Astrocyte of the spinal cord (primary cell): ENCODE measurements around the gene TOR2A.

ENCODE experiments used
- DNase-seq: peaks from one replicate; pipeline ENCODE4 v3.0.0; 2011; ENCODE audit warnings: low read depth, low spot score
- H3K4me3 ChIP-seq: 2 replicates; pipeline ENCODE4 v1.5.1; 2011; ENCODE audit warnings: low read depth, mild to moderate bottlenecking, low read length, moderate library complexity
- in situ Hi-C: cut with HindIII; loops from 2 replicates; pipeline ENCODE4 v1.10.0; 2017; ENCODE audit warnings: low sequenced_read_pairs
- TF ChIP-seq, protein P1 (sequence below): IDR thresholded peaks from 2 replicates; pipeline ENCODE4 v1.5.1; 2012; ENCODE audit warnings: low read depth, mild to moderate bottlenecking, low read length, inconsistent platforms

Gene TOR2A

DNA sequence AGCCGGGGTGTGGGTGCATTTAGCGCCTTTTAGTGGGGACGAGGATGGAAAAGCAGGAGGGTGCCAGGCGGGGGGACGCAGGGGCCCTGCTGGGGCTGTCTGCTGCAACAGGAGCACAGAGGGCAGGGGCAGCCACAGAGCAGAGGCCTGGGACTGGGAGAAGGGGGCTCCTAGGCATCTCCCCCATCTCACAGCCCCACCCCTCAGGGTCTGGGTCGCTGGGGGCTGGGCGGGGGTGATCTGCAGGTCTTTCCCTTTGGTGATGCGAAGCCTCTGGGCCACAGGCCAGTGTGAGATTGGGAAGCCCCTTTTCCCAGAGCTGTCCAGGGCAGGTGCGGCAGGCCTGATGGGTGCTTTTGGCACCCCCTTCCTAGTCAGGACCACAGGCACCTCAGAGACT lies 4.8 kb downstream of the TOR2A start:
- in situ Hi-C loops = no loop called here
- TF ChIP-seq, protein P1, sequence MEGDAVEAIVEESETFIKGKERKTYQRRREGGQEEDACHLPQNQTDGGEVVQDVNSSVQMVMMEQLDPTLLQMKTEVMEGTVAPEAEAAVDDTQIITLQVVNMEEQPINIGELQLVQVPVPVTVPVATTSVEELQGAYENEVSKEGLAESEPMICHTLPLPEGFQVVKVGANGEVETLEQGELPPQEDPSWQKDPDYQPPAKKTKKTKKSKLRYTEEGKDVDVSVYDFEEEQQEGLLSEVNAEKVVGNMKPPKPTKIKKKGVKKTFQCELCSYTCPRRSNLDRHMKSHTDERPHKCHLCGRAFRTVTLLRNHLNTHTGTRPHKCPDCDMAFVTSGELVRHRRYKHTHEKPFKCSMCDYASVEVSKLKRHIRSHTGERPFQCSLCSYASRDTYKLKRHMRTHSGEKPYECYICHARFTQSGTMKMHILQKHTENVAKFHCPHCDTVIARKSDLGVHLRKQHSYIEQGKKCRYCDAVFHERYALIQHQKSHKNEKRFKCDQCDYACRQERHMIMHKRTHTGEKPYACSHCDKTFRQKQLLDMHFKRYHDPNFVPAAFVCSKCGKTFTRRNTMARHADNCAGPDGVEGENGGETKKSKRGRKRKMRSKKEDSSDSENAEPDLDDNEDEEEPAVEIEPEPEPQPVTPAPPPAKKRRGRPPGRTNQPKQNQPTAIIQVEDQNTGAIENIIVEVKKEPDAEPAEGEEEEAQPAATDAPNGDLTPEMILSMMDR = no peak

DNA sequence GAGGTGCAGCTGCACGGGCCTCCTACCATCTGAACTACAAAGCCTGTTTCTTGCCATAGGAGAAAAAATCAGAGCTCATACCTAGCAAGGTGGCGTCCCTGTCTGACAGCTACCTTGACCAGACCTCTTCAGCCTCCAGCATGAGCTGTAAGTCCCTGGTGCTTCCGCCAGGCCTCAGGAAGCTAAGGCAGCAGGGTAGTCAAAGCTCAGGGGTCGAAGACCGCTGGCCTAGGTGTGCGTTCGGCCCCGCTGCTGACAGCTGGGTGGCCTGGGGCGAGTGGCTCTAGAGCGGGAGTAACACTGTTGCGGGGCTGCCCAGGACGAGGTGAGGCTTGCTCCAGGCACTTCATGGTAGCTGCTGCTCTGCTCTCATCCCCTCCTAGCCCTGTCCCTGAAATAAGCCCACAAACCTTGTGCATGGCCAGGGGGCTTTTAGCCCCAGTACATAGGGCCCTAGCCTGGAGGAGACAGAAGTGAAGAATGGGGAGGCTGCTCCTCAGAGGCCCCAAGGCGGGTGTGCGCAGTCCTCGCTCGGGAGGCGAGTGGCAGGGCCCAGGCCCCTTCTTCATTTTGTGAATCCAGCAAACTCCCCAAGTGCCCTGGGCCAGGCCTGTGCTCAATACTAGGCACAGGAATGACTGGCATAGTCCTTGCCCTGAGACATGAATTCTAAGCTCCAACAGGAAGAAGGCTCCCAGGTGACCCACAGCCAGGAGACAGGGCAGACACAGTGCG lies 5.4 kb downstream of the TOR2A start:
- no peak overlapping the region for H3K4me3 ChIP-seq
- TF ChIP-seq, protein P1 = no peak
- DNase-seq = no peak
- in situ Hi-C loops = no loop called here

More for the DNA sequence above, 4.8 kb downstream of the TOR2A start:
- H3K4me3 ChIP-seq = no peak overlapping the region
- DNase-seq = no peak

GRCh38 chr9:127728808-127729207 lies 6.3 kb downstream of the TOR2A start:
- TF ChIP-seq, protein P1 = no peak
- in situ Hi-C loops = no loop called here
- no peak for DNase-seq
- no peak overlapping the region for H3K4me3 ChIP-seq

- in situ Hi-C loops = no loop called here
- DNase-seq = no peak
- TF ChIP-seq, protein P1 = no peak
- no peak overlapping the region for H3K4me3 ChIP-seq
Observed at GRCh38 chr9:127726871-127727270, 8.2 kb downstream of the TOR2A start.

- in situ Hi-C loops = no loop called here
- TF ChIP-seq, protein P1 = no peak
- no peak for DNase-seq
- H3K4me3 ChIP-seq = no peak overlapping the region
Observed at GRCh38 chr9:127724012-127724411, 11.1 kb downstream of the TOR2A start.

- TF ChIP-seq, protein P1 = no peak
- DNase-seq = peak; percentile 81
- in situ Hi-C loops = no loop called here
- no peak overlapping the region for H3K4me3 ChIP-seq
Observed at GRCh38 chr9:127723444-127723843, 11.7 kb downstream of the TOR2A start.
